Measurements from ENCODE around the gene CNGA1.
A peak's percentile ranks its signal among the peaks of the same experiment; 100 is the strongest.
"Not testable (repeated sequence)": the region's sequence is repeated elsewhere in the genome, so short reads cannot be mapped to it uniquely, and the experiment has no call there.

Gene CNGA1

DNA sequence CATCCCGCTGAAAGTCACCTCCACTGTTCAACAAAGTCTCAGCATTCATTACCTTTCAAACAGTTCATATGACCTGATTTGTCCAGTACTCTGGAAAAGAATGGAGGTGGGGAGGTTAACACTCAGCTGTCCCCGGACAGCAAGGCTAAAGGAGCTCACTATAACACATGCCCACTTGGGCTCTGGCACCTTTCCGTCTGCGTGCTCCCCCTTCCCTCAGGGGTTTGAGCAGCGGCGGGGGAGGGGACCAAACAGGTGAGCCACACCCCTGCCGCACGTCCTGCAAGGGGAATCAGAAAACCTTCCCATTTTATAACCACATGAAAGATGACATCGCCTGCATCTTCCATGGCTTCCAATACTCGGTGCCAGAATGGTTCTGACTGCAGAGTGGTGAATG, 62.2 kb downstream of the CNGA1 start:
- DNase-seq = no peak

DNA sequence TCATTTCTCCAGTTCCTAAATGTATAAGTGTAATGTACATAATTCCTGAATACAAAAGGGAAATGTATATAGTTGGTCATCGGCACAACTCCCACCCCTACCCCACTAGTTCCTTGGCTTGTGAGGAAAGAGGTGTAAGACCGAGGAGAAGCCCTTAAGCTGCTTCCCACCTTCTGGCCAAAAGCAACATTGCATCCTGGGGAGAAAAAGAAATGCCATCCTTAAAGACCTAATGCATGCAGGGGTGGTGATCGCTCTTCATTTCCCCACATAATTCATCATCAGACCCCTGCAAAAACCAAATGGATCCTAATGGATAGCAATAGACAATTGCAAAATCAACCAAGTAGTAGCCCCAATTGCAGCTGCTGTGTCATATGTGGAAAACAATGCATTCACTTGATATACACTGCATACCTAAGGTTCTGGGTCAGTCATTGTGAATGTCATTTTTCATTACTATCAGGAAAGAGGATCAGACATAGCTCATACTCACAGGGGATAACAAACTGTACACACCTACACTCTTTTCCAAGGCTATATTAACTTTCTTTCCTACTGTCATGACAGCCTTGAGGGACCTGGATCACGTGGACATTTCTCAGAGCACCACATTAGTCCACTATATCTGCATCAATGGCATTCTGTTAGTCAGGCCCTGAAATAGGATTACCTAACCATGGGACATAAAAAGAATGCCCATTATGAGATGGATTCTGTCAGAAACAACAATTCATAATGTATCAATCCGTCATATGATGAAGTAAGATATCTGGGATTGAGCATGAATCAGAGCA, 70.4 kb downstream of the CNGA1 start:
- no peak for DNase-seq

DNA sequence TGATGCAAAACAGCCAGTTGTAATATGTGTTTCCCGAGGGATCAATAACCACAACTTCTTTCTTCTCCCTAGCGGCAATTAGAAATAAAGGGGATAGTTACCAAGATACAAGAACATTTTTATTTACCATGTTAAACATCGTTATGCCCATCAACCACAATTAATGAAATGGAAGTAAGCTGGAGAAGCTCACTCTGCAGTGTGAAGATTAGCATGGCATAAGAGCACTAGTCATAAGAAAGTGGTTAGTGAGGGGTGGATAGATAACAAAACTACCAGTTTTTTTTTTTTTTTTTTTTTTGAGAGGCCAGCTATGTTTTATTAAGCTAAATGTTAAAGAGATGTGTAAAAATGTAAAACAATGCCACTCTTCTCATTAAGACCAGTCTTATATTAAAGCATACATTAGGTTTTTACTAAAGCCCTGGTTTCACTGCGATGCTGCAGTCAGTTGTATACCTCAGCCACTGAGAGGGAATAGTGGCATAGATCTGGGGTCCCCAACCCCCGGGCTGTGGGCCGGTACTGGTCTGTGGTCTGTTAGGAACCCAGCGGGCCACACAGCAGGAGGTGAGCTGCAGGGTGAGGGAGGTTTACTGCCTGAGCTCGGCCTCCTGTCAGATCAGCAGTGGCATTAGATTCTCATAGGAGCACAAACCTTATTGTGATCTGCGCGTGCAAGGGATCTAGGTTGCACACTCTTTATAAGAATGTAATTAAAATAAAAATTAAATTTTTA, 74.2 kb downstream of the CNGA1 start:
- DNase-seq = no peak

DNA sequence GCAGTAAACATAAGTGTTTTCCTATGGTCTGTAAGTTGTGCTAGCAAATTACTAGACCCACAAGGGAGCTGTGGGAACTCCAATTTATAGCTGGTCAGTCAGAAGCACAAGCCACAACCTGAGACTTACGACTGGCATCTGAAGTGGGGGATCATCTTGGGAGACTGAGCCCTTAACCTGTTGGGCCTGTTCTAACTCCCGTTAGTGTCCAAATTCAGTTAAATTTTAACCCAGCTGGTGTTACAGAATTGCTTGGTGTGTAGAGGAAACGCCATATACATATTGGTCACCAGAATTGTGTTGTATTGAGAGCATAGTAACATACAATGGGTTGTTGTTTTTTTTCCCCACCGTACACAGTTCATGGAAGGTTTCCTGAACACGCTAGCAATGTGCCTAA, 77.0 kb downstream of the CNGA1 start:
- no peak for DNase-seq

DNA sequence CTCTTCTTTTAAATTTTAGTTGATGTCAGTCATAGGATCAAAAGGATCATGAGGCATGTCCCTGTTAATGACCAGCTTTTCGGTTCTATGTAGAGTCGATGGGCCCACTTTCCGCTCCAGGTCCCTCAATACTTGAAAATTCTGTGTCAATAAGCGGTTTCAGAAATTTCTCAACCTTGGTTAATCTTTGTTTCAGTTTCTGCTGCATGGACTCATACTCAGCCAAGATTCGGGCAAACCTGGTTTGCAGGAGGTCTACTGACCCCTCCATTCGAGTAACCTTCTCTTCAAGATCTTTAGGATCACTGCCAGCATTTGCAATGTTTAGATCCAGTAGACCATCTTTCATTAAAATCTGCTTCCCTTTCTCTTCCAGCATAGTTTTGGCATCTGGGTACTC, 80.1 kb downstream of the CNGA1 start:
- DNase-seq = no peak

DNA sequence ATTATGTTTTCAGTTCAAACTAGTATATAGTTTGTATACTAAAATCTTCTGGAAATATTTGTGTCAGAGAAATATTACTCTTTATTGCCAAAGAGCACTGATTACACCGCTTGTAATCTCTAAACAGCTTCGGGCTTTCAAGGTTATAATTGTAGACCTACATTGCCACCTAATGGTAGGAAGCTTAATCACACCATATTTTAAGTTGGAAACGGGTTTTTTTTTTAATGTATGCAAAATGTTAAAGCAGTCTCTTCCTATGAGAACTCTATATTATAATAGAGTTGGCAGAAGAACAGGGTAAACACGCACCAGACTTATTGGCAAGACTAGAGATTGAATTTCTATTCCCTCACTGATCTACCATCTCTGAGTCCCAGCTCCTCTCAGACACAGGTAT, 82.6 kb downstream of the CNGA1 start:
- DNase-seq = peak; percentile 24

DNA sequence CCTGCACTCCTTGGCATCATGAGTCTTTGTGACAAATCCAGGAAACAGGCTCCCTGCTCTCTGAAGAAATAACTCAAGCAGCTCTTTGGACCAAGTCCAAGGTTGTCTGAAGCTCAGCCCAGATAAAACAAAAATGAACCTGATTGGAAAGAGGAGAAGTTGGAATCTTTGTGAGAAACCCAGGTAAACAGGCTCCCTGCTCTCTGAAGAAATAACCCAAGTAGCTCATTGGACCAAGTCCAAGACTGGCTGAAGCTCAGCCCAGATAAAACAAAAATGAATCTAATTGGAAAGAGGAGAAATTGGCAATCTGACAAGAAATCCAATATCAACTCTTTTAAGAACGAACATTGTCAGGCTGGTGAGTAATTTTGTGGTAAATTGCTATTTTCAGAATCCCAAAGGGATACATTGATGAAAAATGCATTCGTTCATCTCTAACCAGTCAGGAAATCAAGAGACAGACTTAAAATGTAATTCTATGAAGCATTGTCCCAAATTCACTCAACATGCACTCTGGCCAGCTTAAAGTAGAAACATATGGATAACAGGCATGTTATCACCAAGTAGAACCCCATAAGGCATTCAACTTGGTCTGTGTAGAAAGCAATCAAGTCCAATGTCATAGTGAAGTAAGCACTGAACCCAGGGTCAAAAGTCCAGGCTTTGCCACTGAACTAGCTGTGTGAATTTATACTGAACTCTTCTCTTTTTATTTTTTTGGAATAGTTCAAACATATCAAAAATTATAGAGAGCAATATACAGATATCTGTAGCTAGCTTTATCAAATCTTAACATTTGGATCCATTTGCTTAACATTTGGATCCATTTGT, 85.3 kb downstream of the CNGA1 start:
- no peak for DNase-seq

DNA sequence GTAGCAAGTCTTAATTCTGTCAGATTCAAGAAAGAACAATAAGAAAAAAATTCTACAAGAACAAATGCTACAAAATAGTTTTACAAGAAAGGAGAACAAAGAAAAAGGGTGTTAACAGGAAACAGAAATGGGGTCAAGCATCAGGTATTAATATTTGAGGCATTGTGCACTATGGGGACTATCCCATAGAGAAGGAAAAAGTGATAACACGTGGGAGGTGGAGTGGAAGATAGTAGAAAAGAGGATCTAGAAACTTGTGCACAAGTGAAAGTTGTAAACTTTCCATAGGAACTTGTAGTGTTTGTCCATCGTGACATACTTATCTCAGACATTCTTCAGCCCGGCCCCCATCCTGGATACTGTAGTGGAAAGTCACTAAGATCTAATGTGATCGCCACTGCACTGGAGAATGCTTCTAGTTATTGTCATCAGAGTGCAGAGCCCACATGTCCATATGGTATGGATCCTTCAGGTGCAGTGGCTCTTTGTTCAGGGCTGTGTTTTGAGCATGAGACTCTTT, 86.7 kb downstream of the CNGA1 start:
- DNase-seq = no peak

DNA sequence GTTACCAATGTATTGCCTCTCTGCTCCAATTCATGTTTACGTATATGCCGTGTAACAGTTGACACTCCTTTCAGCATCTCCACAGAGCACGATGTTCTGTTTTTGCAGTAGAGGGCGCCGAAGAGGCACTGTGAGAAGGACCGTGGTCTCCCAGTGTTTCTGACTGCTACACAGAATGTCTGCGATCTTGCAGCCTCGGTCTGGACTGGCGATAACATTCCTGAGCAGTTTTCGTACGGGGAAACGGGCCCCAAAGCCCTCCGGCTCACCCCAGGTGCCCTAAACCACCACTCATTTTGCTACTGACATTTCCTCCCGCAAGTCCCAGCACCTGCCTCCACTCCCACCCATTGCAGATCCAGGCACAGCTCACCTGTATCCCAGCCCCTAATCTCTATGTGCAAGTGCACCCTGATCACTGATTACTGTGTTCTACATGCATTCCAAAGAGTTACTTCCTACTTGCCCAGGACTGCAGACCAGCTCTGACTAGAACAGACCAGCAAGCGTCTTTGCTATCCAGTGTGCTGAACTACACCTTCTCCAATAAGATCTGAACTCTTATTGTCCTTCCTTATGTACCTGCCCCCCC, 89.7 kb downstream of the CNGA1 start:
- DNase-seq = peak; percentile 29

DNA sequence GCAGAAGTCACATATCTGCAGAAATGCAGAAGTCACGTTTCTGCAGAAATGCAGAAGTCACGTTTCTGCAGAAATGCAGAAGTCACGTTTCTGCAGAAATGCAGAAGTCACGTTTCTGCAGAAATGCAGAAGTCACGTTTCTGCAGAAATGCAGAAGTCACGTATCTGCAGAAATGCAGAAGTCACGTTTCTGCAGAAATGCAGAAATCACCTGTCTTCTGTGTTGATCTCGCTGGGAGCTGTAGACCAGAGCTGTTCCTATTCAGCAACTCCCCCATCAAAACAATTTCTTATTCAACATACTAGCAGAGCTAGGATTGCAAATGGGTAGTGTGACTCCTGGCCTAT, 93.2 kb downstream of the CNGA1 start:
- not testable (repeated sequence) for DNase-seq

DNA sequence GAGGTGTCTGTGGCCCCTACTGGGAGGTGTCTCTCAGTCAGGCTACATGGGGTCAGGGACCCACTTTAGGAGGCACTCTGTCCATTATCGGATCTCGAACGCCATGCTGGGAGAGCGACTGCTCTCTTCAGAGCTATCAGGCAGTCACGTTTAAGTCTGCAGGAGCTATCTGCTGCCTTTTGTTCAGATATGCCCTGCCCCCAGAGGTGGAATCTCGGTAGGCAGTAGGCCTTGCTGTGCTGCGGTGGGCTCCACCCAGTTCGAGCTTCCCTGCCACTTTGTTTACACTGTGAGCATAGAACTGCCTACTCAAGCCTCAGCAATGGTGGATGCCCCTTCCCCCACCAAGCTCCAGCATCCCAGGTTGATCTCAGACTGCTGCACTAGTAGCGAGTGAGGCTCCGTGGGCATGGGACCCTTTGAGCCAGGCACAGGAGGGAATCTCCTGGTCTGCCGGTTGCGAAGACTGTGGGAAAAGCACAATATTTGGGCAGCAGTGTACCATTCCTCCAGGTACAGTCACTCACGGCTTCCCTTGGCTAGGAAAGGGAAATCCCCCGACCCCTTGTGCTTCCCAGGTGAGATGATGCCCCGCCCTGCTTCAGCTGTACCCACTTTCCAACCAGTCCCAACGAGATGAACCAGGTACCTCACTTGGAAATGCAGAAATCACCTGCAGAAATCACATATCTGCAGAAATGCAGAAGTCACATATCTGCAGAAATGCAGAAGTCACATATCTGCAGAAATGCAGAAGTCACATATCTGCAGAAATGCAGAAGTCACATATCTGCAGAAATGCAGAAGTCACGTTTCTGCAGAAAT, 93.8 kb downstream of the CNGA1 start:
- DNase-seq = not testable (repeated sequence)

DNA sequence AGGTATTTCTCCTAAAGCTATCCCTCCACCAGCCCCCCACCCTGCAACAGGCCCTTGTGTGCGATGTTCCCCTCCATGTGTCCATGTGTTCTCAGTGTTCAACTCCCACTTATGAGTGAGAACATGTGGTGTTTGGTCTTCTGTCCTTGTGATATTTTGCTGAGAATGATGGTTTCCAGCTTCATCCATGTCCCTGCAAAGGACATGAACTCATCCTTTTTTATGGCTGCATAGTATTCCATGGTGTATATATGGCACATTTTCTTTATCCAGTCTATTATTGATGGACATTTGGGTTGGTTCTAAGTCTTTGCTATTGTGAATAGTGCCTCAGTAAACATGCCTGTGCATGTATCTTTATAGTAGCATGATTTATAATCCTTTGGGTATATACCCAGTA, 99.3 kb downstream of the CNGA1 start:
- not testable (repeated sequence) for DNase-seq

DNA sequence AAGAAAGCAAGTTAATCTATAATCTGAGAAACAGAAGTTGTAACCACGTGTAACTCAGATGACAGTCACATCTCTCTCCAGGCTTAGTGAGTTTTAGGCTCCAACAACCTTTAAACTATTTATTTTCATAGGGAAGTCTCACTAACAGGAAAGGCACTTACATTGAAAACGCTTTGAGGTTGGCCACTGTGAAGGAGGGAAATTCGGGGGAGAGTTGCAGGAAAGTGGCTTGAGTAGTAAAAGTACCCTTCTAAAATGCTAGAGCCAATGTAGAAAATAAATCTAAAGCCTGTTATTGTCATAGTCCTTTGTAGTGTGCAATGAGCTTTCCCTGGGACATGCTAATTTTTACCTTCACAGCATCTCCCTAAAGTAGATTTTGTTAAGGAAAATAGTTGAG, 101.1 kb downstream of the CNGA1 start:
- DNase-seq = no peak

DNA sequence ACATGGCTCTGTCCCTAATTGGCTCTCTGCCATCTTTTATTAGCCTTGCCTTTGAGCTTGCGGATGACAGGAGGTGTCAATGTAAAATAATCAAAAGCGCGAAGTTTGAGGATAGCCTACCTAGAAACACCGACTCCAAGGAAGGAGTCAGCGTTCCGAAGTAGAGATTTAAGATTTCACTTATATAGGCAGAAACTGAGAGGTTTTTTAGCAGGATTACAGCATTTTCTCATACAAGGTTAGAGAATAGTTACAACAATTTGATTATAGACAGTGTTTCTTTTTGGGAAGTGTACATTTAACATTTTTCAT, 101.6 kb downstream of the CNGA1 start:
- DNase-seq = no peak

DNA sequence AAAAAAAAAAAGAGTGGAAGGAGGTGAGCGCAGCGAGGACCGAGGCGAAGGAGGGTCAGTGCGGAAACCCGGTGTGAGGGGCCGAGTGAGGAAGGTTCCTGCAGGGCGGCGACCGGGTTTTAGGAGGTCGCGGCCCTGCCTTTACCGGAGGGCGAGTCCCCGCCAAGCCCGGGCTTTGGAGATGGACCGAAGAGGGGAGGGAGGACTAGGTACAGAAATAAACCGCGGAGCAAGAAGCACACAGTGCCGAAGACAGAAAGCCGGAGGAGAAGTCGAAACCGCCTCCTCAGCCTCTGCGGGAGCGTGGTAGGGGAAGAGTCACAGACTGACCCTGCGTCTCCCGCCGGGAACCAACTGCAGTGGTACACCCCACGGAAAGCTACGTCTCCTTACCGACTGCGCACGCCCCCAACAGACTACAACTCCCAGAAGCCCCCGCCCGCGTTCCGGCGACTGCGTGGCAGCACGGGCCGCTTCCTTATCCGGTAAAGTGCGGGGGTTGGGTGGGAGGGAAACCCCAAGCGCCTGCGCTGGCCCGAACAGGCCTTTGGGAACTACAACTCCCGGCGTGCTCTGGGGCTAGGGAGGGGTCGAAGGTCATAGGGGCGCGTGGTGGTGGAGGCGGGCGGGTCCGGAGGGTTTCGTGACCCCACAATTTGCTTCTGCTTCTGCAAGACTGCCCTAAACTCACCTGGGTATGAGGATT, 102.1 kb downstream of the CNGA1 start, which contains the start of gene NFXL1:
TSS of gene NFXL1 (minus strand) at position 364 of the 706 bp plus-strand sequence. CDS start 380 bp downstream, outside the sequence.
- peak; percentile 90 for DNase-seq

DNA sequence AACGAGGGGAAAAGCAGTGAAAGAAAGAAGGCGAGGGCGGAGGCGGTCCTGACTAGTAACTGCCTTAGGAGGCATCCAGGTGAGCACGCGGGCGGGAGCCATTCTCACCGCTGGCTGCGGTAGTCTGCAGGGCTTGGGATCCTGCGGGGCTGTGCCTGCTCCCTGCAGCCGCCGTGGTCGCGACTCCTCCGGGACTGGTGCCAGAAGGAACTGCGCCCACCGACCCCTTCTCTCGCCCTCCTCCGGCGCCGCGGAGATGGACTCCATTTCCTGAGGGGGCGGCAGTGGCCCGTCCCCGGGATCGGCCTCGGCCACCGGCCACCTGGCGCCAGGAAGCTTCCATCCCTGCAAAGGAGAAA, 102.6 kb downstream of the CNGA1 start:
- no peak for DNase-seq

DNA sequence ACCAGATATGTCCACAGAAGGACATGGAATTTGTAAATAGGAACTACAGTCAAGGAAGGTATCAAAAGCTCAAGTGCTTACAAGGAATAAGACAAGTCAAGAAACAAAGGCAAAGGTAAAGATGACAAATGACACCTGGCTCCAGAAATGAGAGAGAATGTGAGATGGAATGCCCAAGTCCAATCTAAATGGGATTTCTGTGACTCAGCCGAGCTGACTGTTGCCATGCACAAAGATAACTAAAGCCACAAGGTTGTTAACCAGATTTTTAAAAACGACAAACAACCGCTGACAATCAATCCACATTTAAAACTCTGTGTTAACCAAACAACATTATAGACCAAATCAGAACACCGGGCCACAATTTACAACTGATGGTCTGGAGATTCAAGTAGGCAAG, 103.2 kb downstream of the CNGA1 start:
- peak; percentile 21 for DNase-seq

DNA sequence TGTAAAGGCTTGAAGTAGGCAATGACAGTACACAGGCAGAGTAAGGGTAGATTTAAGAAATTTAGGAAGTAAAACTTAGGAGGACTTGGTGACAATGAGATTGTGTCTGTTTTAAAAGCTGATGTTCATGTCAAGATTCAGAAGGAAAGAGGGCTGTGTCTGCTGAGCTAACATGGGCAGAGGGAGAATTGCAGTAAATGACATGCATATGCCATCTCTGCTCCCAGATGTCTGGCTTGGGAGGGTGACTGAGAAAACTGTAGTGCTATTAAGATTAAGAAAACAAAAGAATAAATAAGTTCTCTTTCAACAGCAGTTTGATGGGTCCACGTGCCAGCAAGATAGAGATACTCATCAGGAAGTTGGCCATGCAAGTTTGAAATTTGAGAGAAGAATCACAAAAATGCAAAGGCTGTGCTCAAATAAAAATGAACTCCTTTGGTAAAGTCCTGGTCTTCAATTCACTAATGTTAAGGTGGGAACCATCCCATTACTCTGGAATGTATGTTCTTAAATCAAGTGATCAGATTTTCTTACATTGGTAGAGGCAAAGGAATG, 109.3 kb downstream of the CNGA1 start:
- DNase-seq = no peak

DNA sequence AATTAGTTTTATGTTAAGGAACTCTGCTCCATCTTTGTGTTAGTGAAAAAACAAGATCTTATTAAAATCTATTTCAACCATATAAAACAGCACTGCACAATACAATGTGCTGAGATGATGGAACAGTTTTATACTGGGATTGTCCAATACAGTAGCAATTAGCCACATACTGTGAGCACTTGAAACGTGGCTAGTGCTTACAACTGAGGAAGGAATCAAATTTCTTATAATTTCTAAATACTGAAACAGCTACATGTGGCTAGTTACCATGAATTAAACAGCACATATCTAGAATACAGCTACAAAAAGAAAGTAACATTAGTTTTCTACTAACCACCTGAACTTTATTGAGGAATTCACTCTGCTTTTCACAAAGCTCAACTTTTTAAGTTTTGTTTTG, 116.8 kb downstream of the CNGA1 start:
- no peak for DNase-seq

DNA sequence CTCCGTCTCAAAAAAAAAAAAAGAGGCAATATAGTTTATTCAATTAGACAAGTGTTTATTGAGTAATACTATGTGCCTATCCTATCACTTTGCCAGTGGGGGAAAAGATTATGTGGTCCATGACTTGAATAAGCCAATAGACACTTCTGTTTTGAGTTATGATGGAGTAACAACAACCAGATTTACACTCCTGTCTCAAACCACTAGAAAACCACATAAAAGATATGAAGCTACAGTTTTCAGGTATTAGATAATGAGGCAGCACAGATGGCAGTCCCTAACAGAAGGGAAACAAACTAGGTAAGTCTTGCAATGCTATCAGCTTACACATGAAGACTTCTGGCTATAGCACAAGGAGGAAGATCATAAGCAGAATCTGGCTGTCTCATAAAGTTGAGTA, 124.6 kb downstream of the CNGA1 start:
- DNase-seq = no peak
